Activated CD4-positive, CD25-positive, alpha-beta regulatory T cell treated with anti-CD3 and anti-CD28 coated beads, Interleukin-2, amount 50 U/mL, for 72 hours (primary cell): ENCODE data around the gene LYRM4.
"Not testable (repeated sequence)": the region's sequence is repeated elsewhere in the genome, so short reads cannot be mapped to it uniquely, and the experiment has no call there.

ENCODE experiments used
- DNase-seq: peaks from one replicate; pipeline ENCODE4 v3.0.0; 2021

Gene LYRM4

GRCh38 chr6:5139828-5140771 is 120.7 kb downstream of the LYRM4 start:
- DNase-seq, result no peak

- DNase-seq, result no peak
Observed at GRCh38 chr6:5138995-5139827, 121.5 kb downstream of the LYRM4 start.

DNA sequence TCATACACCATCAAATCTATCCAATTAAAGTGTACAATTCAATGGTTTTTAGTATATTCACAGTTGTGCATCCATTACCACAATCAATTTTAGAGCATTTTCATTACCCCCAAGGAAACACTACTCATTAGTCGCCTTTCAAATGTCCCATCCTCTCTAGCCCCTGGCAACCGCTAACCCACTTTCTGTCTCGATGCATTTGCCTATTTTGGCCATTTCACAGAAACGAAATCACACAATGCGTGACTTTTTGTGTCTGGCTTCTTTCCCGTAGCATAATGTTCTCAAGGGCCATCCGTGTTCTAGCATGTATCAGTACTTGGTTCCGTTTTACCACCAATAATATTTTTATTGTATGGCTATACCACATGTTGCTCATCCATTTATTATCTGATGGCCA is 123.9 kb downstream of the LYRM4 start:
- no peak for DNase-seq

DNA sequence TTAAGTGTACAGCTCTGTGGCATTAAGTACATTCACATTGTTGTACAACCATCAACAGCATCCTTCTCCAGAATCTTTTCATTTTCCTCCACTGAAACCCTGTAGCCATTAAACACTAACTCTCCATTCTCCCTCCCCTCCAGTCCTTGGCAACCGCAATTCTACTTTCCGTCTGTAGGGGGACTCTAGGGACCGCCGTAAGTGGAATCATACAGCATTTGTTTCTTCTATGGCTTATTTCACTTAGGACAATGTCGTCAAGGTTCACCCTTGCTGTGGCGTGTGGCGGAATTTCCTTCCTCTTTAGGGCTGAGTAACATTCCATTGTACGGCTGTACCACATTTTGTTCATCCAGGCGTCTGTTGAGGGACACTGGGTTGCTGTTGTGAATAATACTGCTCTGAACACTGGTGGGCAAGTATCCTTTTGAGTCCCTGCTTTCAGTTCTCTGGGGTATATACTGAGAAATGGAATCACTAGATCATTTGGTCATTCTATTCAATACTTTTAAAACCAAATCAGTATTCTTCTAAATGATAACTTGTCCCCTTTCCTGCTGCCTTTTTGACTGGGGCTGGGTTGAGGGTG is 124.9 kb downstream of the LYRM4 start:
- peak; percentile 39 for DNase-seq

DNA sequence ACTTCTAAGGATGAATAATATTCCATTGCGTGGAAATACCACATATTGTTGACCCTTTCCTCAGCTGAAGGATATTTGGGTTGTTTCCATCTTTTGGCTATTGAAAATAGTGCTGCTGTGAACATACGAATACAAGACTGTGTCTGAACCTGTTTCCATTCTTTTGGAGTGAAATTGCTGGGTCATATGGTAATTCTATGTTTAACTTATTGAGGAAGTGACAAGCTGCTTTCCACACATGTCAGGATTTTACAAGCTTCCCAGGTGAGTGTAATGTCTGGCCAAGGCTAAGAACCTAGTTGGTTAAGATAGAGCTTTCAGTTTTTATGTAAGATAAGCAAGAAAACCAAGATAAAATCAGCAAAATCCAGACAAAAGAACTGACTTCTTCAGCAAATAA is 126.8 kb downstream of the LYRM4 start:
- DNase-seq, result no peak

GRCh38 chr6:5132731-5133130 is 128.0 kb downstream of the LYRM4 start:
- DNase-seq, result no peak

DNA sequence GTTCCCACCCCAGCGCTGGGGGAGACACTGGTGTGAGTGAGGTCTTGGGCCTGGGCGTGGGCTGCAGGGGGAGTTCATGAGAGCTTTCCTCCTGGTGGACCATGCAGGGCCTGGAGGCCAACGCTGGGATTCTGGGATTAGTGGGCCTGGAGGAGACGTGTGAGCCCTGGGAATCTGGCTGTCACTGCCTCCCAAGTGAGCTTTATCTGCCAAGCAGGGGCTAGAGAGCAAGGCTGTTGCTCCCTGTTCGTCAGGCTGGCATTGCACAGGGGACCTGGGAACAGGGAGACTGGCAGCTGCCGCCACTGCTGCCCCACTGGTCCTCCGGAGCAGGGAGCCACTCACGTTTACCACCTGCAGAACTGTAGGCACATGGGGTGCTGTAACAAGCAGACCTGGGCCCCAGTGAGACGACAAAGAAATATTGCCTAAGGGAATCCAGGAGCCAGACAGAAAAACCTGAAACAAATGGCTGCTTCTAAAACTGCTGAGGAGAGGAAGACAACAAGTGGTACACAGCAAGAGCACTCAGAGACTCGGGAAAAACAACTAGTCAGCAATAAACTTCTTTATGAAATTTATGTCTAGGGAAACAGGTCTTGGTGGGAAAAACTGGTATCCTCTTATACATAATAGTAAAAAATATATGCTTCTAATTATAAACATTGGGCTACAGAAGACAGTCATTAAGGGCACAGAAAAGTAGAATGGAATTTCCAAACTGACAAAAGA is 130.4 kb downstream of the LYRM4 start:
- no peak for DNase-seq

DNA sequence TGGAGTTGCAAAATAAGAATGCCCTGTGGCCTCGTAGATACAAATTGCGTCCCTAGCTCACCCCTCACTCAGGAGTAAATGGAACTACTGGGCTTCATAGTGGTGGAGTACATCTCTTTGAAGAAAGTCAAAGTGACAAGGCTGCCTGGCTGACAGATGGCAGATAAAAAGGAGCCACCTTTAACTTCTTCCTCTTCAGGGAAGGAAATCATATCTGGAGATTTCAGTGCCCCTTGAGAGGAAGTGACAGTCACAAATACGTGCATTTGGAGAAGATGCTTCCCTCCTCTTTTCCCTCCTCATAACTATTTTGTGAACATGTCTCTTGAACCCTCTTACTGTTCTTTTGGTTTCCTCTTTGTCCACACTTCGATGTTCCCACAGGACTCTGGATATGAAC is 132.4 kb downstream of the LYRM4 start:
- no peak for DNase-seq

DNA sequence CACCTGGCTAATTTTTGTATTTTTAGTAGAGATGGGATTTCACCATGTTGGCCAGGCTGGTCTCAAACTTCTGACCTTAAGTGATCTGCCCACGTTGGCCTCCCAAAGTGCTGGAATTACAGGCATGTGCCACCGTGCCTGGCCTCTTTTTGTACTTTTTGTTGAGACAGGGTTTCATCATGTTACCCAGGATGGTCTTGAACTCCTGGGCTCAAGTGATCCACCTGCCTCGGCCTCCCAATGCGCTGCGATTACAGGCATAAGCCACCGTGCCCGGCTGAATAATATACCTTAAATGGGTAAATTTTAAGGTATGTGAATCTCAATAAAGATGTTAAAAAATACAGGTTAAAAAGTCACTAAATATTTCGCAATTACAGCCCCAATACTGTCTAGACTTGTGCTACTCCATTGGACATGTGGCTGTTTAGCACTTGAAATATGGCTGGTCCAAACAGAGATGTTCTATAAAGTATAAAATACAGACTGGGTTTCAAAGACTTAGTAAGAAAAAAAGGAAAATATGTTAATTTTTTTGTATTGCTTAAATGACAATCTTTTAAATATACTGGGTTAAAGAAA is 133.6 kb downstream of the LYRM4 start:
- no peak for DNase-seq

- no peak for DNase-seq
Observed at GRCh38 chr6:5126214-5126613, 134.5 kb downstream of the LYRM4 start.

- no peak for DNase-seq
Observed at GRCh38 chr6:5125152-5126006, 135.4 kb downstream of the LYRM4 start.

GRCh38 chr6:5124526-5124925 is 136.2 kb downstream of the LYRM4 start:
- no peak for DNase-seq

DNA sequence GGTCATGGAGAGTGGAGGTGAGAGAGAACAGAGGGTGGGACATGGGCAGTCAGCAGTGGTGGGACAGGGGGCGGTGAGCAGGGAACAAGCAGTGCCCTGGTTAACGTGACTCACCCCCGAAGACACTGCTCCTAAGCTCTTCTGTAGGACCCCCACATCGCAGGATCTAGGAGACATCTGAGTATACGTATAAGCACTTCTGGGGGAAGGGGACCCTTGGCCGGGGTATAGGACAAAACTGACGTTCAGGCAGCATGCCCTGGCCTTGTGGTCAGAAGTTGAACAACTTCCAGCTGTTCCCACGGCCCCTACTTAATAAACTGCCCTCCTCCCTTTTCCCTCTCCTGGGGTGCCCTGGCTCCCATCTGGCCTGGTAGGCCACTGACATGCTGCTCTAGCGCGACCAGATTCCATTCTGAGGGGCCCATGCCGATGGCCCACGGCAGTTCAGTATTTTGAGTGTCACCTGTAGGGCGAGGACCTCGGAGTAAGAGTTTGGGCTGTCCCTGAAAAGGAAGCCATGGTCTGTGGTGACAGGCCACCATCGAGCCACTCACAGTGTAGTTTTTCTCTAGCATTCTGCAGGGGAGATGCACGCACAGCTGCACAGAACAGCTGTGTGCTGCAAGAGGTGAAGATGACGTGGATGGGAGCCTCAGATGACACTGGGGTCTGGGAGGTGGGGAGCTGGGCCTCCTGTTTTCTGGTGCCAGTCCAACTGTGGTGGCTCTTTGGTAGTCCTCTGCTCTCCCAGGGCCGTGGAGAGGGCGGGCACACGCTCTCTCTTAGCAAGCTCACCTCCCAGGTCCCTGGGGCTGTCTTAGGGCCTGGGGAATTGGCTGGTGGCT is 137.2 kb downstream of the LYRM4 start:
- no peak for DNase-seq

DNA sequence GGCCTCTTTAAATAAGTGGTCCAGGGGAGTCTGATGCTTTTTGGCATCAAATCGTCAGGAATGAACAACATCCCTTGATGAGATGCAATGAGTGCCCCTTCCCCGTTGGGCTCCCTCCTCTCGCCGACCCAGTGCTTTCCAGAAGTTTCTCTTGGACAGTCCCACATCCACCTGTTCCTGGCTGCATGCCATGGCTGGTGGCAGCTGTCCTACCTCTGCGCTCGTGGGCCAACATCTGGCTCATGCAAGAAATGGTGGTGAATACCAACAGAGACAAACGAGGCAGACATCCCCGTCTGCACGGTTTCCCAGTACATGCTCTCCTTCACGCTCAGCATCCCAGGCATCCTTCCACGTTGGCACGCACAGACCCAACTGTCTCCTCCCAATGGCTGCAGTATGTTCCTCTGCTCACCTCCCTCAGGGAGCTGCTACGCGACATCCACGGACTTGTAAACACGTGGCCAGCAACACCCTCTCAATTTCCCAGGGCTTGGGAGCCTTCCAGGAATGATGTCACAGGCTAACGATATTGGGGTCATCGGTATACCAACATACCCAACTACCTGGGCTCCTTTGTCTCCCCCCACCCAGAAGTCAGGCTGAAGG is 138.1 kb downstream of the LYRM4 start:
- no peak for DNase-seq

DNA sequence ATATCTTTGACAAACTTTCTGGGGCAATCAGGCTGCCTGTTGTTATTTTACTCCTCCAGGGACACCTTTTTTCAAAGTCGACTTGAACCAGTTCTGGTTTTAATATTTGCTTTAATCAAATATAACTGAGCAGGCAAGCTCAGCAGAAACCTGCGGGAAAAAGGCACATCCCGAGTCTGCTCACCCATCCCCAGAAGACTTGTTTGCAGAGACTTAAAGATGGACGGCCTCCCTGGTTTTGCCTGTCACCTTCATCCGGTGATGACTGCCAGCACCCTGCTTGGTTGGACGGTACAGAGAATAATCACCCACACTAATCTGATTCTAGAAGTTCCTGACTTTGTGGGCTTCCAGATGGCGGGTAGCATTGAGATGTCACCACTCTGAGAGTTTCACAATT is 138.8 kb downstream of the LYRM4 start:
- DNase-seq, result no peak

GRCh38 chr6:5121479-5121878 is 139.3 kb downstream of the LYRM4 start:
- DNase-seq, result no peak

DNA sequence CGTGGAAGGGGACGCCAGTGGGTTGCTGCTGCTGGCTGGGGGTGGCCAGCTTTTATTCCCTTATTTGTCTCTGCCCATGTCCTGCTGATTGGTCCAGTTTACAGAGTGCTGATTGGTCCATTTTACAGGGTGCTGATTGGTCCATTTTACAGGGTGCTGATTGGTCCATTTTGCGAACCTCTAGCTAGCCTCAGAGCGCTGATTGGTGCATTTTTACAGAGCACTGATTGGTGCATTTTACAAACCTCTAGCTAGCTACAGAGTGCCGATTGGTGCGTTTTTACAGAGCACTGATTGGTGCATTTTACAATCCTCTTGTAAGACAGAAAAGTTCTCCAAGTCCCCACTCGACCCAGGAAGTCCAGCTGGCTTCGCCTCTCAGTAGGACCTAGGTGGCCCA is 140.2 kb downstream of the LYRM4 start:
- not testable (repeated sequence) for DNase-seq

GRCh38 chr6:5120011-5120410 is 140.7 kb downstream of the LYRM4 start:
- DNase-seq, result no peak

GRCh38 chr6:5119090-5119951 is 141.4 kb downstream of the LYRM4 start:
- DNase-seq, result no peak
